ENCODE measurements around the gene CCDC194.
A peak's percentile ranks its signal among the peaks of the same experiment; 100 is the strongest.

Gene CCDC194

DNA sequence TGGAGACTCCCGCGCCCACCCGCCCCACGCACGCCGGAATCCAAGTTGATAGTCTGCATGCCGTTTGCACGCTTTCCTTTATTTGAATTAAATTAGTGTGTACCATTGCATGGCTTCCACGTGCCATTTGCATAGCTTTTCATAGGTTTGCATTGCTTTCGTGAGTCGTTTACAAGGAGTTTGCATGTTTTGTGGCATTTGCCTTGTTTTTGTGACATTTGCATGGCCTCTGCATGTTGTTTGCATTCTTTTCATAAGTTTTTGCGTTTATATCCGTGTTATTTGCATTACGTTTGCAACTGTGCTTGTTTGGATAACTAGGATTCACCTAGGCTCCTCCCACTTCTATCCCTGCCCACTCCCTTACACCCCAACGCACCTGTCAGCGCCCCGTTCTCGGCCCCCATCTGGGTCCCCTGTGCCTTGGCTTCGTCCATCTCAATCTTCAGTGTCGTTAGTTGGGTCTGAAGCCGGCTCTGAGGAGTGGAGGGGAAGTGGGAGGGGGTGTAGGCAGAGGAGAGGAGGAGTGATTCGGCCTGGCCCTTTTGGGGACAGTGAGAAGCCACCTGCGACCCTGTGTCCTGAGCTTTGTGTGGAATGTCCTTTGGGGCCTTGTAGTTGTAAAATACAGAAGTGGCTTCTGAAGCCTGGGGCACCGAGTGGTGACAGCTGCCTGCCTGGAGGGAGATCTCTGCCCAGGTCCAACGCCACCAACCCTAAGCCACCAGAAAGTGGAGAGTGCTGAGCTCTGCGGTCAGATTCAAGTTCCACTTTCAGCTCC lies 2.4 kb downstream of the CCDC194 start:
- Histone ChIP-seq H3K9me3 (ENCODE audit: control insufficient read depth, insufficient read depth, low read length) (no peaks in the 10 kb centered on the region), H3K4me3 (ENCODE audit: low read length) (peak overlapping the region; percentile 36; the same call in 1 of the 2 replicates), H3K27me3 (ENCODE audit: control insufficient read depth, insufficient read depth, low read length) (no peaks in the 10 kb centered on the region), H3K36me3 (ENCODE audit: control insufficient read depth, insufficient read depth, low read length) (no peaks in the 10 kb centered on the region), H3K4me1 (ENCODE audit: control insufficient read depth, insufficient read depth, low read length) (no peaks in the 10 kb centered on the region; the same call in 1 of the 2 replicates), H3K27ac (ENCODE audit: low read length) (no peak overlapping the region)
- no peak for DNase-seq (ENCODE audit: low read depth, low spot score)
- no CpG with 5 or more reads among the region's 26 CpGs for WGBS (ENCODE audit: insufficient coverage, insufficient read length)

DNA sequence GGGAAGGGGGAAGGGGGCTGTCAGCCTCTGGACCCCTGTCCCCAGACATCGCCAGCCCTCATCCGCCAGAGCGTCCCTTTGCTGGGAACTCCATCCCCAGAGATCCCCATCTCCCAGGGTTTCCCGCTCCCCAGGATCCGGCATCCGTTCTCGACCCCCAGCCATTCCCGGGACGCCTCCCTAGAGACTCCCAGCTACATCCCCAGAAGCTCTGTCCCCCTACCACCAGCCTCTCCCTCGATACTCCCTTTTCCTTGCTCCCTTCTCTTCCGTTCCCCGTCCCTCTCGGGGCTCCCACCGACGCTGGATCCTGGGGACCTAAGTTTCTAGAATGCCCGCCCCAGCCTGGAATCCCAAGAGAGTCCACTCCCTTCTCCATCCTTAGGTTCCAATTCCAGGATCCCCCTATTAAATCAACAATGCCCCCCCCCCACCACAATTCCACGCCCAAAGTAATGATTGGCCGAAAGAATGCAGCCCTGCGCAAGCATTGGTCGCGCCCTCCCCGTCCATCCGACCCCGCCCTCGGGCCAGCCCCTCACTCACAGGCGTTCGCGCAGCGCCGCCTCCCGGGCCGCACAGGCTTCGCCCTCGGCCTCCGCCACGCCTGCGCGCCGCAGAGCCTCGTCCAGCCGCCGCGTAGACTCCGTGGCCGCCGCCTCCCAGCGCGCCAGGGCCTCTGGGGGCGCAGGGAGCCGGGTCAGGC lies 3.2 kb downstream of the CCDC194 start:
- peak overlapping the region; percentile 39 for H3K4me3 ChIP-seq (ENCODE audit: low read length)
- no peak overlapping the region for H3K27ac ChIP-seq (ENCODE audit: low read length)
- no peaks in the 10 kb centered on the region for H3K9me3 ChIP-seq (ENCODE audit: control insufficient read depth, insufficient read depth, low read length)
- WGBS (ENCODE audit: insufficient coverage, insufficient read length): no CpG with 5 or more reads among the region's 50 CpGs
- no peak for DNase-seq (ENCODE audit: low read depth, low spot score)
- H3K27me3 ChIP-seq (ENCODE audit: control insufficient read depth, insufficient read depth, low read length): no peaks in the 10 kb centered on the region
- no peaks in the 10 kb centered on the region for H3K36me3 ChIP-seq (ENCODE audit: control insufficient read depth, insufficient read depth, low read length)
- H3K4me1 ChIP-seq (ENCODE audit: control insufficient read depth, insufficient read depth, low read length): no peaks in the 10 kb centered on the region; the same call in 1 of the 2 replicates

DNA sequence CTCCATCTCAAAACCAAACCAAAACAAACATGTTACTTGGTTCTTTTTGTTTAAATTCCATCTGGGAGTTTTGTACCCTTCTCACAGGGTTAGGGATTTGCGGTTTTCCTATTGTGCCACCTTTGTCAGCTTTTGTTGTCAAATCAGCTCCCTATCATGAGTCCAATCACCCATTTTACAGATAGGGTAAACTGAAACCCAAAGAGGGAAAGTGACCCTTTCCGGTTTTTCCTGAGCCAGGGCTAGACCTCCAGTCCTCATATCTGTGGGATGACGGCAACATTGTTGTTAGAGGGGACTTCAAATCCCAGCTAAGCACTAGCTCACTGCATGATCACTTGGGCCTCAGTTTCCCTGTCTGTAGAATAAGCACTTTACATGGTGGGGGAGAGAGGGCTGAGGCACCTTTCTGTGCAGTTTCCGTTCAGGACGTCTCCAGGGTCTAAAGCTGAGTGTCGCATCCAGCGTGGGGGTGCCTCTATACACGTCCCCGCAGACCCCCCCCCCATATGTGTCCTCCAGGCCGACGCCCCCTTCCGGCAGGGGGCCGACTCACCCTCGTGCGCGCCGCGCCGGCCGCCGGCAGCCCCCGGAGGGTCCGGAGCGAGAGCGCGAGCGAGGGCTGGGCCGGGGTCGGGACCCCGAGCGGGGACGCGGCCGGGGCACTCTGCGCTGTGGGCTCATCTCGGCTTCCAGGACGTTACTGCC lies 3.9 kb downstream of the CCDC194 start:
- H3K4me1 ChIP-seq (ENCODE audit: control insufficient read depth, insufficient read depth, low read length): no peaks in the 10 kb centered on the region; the same call in 1 of the 2 replicates
- no peaks in the 10 kb centered on the region for H3K36me3 ChIP-seq (ENCODE audit: control insufficient read depth, insufficient read depth, low read length)
- H3K27me3 ChIP-seq (ENCODE audit: control insufficient read depth, insufficient read depth, low read length): no peaks in the 10 kb centered on the region
- no peak for DNase-seq (ENCODE audit: low read depth, low spot score)
- WGBS (ENCODE audit: insufficient coverage, insufficient read length): no CpG with 5 or more reads among the region's 37 CpGs
- no peak overlapping the region for H3K27ac ChIP-seq (ENCODE audit: low read length)
- H3K4me3 ChIP-seq (ENCODE audit: low read length): peak overlapping the region; percentile 39
- no peaks in the 10 kb centered on the region for H3K9me3 ChIP-seq (ENCODE audit: control insufficient read depth, insufficient read depth, low read length)

DNA sequence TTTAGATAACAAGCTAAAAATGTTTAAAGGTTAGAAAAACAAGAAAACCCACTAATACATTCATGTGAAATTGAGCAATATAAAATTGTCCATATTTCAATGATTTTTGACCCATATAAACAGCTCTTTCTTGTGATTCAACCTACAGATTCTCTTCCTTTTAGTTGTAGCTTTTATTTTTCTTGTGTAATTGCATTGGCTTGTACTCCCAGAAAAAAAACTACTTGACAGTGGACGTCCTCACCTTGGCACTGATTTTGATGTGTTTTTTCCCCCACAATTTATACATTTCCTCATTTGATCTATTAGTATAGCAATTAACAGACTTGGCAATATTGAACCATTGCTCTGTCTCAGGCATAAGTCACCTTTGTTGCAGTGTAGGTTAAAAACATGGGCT lies 4.7 kb downstream of the CCDC194 start:
- H3K27ac ChIP-seq (ENCODE audit: low read length): no peak overlapping the region
- H3K36me3 ChIP-seq (ENCODE audit: control insufficient read depth, insufficient read depth, low read length): no peaks in the 10 kb centered on the region
- no CpG with 5 or more reads among the region's 1 CpG for WGBS (ENCODE audit: insufficient coverage, insufficient read length)
- DNase-seq (ENCODE audit: low read depth, low spot score): no peak
- H3K4me3 ChIP-seq (ENCODE audit: low read length): no peak overlapping the region
- H3K4me1 ChIP-seq (ENCODE audit: control insufficient read depth, insufficient read depth, low read length): no peaks in the 10 kb centered on the region; the same call in 1 of the 2 replicates
- H3K27me3 ChIP-seq (ENCODE audit: control insufficient read depth, insufficient read depth, low read length): no peaks in the 10 kb centered on the region
- no peaks in the 10 kb centered on the region for H3K9me3 ChIP-seq (ENCODE audit: control insufficient read depth, insufficient read depth, low read length)

DNA sequence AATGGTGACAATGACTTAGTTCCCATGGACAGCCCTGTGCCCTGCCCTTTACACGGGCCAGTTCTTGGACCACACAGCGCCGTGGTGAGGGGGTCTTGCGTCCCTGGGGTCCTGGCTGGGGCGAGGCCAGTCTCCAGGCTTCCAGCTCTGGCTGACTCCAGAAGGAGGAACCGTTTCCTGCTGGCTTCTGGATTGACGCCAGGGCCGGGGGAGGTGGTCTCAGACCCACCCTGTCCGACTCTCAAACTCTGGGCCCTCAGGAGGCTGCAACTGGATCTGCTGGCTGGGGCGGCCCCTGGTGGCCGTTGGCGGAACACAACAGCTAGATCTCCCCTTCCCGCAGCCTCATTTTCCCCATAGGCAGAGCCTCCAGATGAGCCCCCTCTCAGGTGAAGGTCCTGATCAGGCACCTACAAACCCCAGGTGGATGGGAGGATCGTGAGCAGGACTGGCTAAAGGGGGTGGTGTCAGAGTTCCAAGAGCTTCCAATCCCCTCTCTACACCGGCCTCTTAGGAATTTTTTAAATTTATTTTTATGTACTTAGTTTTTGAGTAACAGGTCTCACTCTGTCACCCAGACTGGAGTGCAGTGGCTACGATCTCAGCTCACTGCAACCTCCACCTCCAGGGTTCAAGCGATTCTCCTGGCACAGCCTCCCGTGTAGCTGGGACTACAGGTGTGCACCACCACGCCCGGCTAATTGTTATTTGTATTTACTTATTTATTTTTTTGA lies 8.0 kb downstream of the CCDC194 start:
- Histone ChIP-seq H3K9me3 (ENCODE audit: control insufficient read depth, insufficient read depth, low read length) (no peaks in the 10 kb centered on the region), H3K36me3 (ENCODE audit: control insufficient read depth, insufficient read depth, low read length) (no peaks in the 10 kb centered on the region), H3K27me3 (ENCODE audit: control insufficient read depth, insufficient read depth, low read length) (no peaks in the 10 kb centered on the region), H3K27ac (ENCODE audit: low read length) (no peak overlapping the region), H3K4me3 (ENCODE audit: low read length) (no peak overlapping the region), H3K4me1 (ENCODE audit: control insufficient read depth, insufficient read depth, low read length) (0 out of 2 replicates have a peak, but pooled peaks cover 1% of the 10 kb centered on the region)
- WGBS (ENCODE audit: insufficient coverage, insufficient read length): no CpG with 5 or more reads among the region's 20 CpGs
- DNase-seq (ENCODE audit: low read depth, low spot score): no peak

DNA sequence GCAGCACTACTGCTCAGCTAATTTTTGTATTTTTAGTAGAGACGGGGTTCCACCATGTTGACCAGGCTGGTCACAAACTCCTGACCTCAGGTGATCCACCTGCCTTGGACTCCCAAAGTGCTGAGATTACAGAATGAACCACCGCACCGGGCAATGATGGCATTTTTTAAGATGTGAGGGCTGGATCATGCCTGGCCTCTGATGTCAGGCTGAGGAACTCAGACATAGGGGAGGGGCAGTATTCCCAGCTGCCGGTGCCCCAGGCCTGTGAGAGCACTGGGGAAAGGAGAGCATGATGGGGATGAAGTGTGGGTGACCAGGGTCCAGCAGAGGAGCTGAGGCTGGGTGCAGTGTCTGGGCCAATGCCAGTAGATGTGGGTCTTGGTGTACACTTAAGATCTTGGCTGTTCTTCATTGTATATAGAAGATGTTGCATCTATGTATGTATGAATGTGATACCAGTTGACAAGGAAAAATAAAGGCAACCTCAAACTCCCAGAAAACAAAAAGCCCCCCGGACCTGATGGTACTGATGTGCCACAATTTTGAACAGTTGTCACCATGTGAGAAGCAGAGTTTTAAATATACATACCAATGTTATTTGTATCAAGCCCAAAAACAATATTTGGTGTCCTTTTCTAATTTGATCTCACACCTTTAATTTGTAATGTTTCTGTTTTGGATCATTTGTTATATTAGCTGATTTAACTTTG lies 13.4 kb downstream of the CCDC194 start:
- Histone ChIP-seq H3K36me3 (ENCODE audit: control insufficient read depth, insufficient read depth, low read length) (no peaks in the 10 kb centered on the region), H3K4me3 (ENCODE audit: low read length) (no peak overlapping the region), H3K4me1 (ENCODE audit: control insufficient read depth, insufficient read depth, low read length) (peaks cover 5% of the 10 kb centered on the region), H3K9me3 (ENCODE audit: control insufficient read depth, insufficient read depth, low read length) (no peaks in the 10 kb centered on the region), H3K27me3 (ENCODE audit: control insufficient read depth, insufficient read depth, low read length) (no peaks in the 10 kb centered on the region), H3K27ac (ENCODE audit: low read length) (no peak overlapping the region)
- DNase-seq (ENCODE audit: low read depth, low spot score): no peak
- no CpG with 5 or more reads among the region's 5 CpGs for WGBS (ENCODE audit: insufficient coverage, insufficient read length)

DNA sequence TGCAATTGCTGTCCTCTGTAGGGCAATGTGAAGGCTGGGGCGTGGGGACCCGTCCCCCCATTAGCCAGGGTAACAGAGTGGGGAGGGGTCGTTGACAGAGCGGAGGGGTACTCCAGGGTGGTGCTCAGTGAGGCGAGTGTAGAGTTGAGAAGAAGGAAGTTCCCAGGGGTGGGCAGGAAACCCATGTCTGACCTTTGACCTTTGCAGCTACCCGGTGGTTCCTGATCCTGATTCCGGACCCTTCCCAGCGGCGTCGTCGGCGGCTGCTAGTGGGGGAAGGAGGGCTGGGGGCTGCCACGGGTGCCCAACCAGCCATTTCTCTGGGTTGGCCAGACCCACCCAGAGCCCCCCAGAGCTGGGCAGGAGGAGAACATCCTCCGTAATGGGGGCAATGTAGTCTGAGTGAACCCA lies 14.8 kb downstream of the CCDC194 start:
- no CpG with 5 or more reads among the region's 14 CpGs for WGBS (ENCODE audit: insufficient coverage, insufficient read length)
- peaks cover 5% of the 10 kb centered on the region for H3K4me1 ChIP-seq (ENCODE audit: control insufficient read depth, insufficient read depth, low read length)
- no peaks in the 10 kb centered on the region for H3K36me3 ChIP-seq (ENCODE audit: control insufficient read depth, insufficient read depth, low read length)
- no peak for DNase-seq (ENCODE audit: low read depth, low spot score)
- no peaks in the 10 kb centered on the region for H3K27me3 ChIP-seq (ENCODE audit: control insufficient read depth, insufficient read depth, low read length)
- no peak overlapping the region for H3K27ac ChIP-seq (ENCODE audit: low read length)
- no peak overlapping the region for H3K4me3 ChIP-seq (ENCODE audit: low read length)
- H3K9me3 ChIP-seq (ENCODE audit: control insufficient read depth, insufficient read depth, low read length): no peaks in the 10 kb centered on the region

DNA sequence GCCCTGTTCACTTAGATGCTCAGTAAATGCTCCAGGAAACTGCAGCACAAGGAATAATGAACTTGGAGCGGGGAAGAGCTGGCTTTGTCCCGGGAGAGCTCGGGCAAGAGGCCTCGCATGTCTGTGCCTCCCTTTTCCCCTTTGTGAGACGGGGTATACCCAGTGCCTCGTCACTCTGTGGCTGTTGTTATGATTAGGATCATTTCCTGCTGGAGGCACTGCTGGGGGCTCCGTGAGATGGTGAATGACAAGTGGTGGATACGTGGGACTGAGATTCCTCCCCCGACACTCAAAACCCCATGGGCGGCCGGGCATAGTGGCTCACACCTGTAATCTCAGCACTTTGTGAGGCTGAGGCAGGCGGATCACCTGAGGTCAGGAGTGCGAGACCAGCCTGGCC lies 15.7 kb downstream of the CCDC194 start:
- H3K4me1 ChIP-seq (ENCODE audit: control insufficient read depth, insufficient read depth, low read length): peaks cover 4% of the 10 kb centered on the region
- H3K36me3 ChIP-seq (ENCODE audit: control insufficient read depth, insufficient read depth, low read length): no peaks in the 10 kb centered on the region
- no peaks in the 10 kb centered on the region for H3K9me3 ChIP-seq (ENCODE audit: control insufficient read depth, insufficient read depth, low read length)
- no peak for DNase-seq (ENCODE audit: low read depth, low spot score)
- no peak overlapping the region for H3K27ac ChIP-seq (ENCODE audit: low read length)
- no peaks in the 10 kb centered on the region for H3K27me3 ChIP-seq (ENCODE audit: control insufficient read depth, insufficient read depth, low read length)
- no CpG with 5 or more reads among the region's 13 CpGs for WGBS (ENCODE audit: insufficient coverage, insufficient read length)
- H3K4me3 ChIP-seq (ENCODE audit: low read length): no peak overlapping the region

DNA sequence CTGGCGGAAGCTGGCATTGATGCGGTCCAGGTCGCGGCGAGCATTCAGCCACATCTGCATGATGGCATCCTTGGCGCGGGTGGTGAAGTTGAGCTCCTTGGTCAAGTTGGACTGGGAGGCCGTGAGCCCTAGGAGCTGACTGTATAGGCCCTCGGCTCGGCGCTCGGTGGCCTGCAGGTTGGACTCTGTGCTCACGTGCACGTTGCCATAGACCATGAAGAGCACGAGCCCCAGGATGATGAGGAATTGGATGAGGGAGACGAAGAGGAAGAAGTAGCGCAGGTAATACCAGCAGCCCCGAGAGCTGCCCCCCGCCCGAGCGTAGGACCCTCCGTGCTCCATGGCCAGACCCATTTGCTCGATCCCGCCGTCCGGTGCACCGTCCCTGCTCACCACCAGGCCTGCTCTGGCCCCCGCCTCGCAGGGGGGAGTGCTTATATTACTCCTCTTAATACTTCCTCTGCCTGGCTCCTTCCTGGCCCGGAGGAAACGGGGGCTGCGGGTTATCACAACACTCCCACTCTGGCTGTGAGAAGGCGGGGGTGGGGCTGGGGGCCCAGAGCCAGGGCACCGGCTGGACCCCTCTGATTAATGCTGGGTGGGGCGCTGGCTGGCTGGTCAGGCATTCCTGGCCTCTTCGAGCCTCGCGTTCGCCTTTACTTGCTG lies 16.9 kb downstream of the CCDC194 start, which contains the start of gene PLVAP:
Gene PLVAP (minus strand): TSS at position 408 of the 666 bp plus-strand sequence. CDS start 54 bp downstream, at position 354.
- no peak for DNase-seq (ENCODE audit: low read depth, low spot score)
- H3K27ac ChIP-seq (ENCODE audit: low read length): no peak within 1 kb of the TSS
- WGBS (ENCODE audit: insufficient coverage, insufficient read length): no CpG with 5 or more reads among the region's 39 CpGs
- H3K9me3 ChIP-seq (ENCODE audit: control insufficient read depth, insufficient read depth, low read length): no peaks in the 10 kb centered on the region
- no peak within 1 kb of the TSS for H3K4me3 ChIP-seq (ENCODE audit: low read length)
- peaks cover 4% of the 10 kb centered on the region for H3K4me1 ChIP-seq (ENCODE audit: control insufficient read depth, insufficient read depth, low read length)
- H3K36me3 ChIP-seq (ENCODE audit: control insufficient read depth, insufficient read depth, low read length): no peaks in the 10 kb centered on the region
- H3K27me3 ChIP-seq (ENCODE audit: control insufficient read depth, insufficient read depth, low read length): no peaks in the 10 kb centered on the region
